Lower lobe of right lung (tissue), 2 donors: ENCODE data around the gene SSH2. TPM values are rescaled to one million over a fixed set of nuclear protein-coding genes. Genes with fewer than 3 reads are reported as not detected.

Experiments used
- ATAC-seq, 2 donors: fragments of 200-7000 bp; cut with Tn5 transposase; one replicate each; pipeline ENCODE4 v1.9.1; 2020 to 2022; ENCODE audit warnings: mild to moderate bottlenecking in 2 of 2, moderate library complexity in 2 of 2
- DNase-seq: peaks from one replicate; pipeline ENCODE4 v3.0.0-alpha.2; 2020
- H3K27ac ChIP-seq: fragments of 200-600 bp; one replicate; pipeline ENCODE4 v1.8.0; 2022
- H3K27me3 ChIP-seq: fragments of 200-600 bp; one replicate; pipeline ENCODE4 v1.8.0; 2022; ENCODE audit warnings: low read depth
- H3K36me3 ChIP-seq: fragments of 200-600 bp; one replicate; pipeline ENCODE4 v1.8.0; 2022; ENCODE audit warnings: mild to moderate bottlenecking
- H3K4me1 ChIP-seq: fragments of 200-600 bp; one replicate; pipeline ENCODE4 v1.8.0; 2022
- H3K4me3 ChIP-seq: fragments of 200-600 bp; one replicate; pipeline ENCODE4 v1.8.0; 2022; ENCODE audit warnings: mild to moderate bottlenecking
- H3K9me3 ChIP-seq: fragments of 200-600 bp; one replicate; pipeline ENCODE4 v1.8.0; 2022
- intact Hi-C: fragments of 100-400 bp; cut with DNase I; formaldehyde crosslinking; loops from one replicate; pipeline ENCODE4 v1.11.0; 2022
- total RNA-seq: library from RNA; stranded (reverse); fragmentation: NEBNext Ultra II Directional; extraction: Animal tissue kit (Norgen Biotek cat#: 25700); gene quantifications from one replicate; pipeline ENCODE4 v1.2.1, GENCODE V29; 2021
- TF ChIP-seq, protein P1 (sequence below): fragments of 200-600 bp; IDR thresholded peaks from one replicate; pipeline ENCODE4 v1.8.0; 2022; ENCODE audit warnings: antibody characterized with exemption, mild to moderate bottlenecking
- donor health status: DM: no; HTN: yes; CAD: no; lungs with severe emphysema.

Gene SSH2
- total RNA-seq, 1 donor from 2014 or later = 105 TPM

DNA sequence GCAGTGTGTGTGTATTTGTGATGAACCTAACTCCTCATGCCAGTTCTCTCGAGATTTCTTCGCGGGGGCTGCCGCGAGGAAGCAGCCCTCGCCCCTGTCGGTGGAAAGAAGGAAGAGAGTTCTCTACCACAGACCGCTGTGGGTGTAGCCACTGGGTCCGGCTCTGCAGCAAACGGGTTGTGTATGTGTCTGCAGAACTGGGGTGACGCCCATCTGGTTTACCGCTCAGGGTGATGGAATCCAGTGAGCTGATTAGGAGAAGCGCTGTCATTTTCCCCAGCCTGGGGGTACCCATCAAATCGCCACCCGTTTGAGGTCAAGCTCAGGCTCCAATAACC lies 315.0 kb downstream of the SSH2 start:
- peak overlapping the region; percentile 69 for H3K27ac ChIP-seq
- peak; percentile 79 for DNase-seq
- intact Hi-C loops = no loop called here

DNA sequence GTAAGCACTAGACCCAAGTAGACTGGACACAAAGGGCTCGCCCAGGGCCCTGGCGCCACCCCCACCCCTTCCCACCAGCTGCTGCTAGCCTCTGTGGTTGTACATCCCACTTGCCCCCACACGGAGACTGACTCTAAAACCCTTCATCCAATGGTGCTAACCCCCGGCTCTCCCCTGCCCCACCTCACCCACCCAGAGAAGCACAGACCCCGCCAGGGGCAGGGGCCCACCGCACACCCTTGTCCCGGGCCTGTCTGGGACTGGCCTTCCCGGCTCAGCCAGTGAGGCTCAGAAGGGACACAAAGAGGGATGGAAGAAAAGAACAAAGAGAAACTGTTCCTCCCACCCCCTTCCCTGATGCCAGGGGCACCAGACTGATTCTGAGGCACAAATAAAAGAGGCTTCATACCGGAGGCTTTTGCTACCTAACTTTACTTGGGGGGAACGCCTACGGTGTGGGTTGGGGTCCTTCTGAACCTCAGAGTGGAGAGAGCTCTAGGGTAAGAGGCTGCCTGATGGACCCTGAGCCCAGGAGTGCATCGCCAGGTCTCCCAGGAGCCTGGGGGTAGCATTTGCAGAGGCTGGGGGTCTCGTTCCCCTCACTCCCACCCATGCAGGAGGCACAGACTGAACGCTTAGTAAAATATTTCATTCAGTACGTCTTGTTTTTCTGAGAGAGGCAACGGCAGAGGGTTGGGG lies 315.5 kb downstream of the SSH2 start:
- no peak for ATAC-seq
- intact Hi-C loops = no loop called here
- H3K4me1 ChIP-seq = peaks cover 57% of the 10 kb centered on the region
- peak overlapping the region; percentile 53 for H3K4me3 ChIP-seq
- no peaks in the 10 kb centered on the region for H3K9me3 ChIP-seq
- DNase-seq = no peak
- no peak overlapping the region for H3K27ac ChIP-seq
- H3K27me3 ChIP-seq = peaks cover 11% of the 10 kb centered on the region
- TF ChIP-seq, protein P1, sequence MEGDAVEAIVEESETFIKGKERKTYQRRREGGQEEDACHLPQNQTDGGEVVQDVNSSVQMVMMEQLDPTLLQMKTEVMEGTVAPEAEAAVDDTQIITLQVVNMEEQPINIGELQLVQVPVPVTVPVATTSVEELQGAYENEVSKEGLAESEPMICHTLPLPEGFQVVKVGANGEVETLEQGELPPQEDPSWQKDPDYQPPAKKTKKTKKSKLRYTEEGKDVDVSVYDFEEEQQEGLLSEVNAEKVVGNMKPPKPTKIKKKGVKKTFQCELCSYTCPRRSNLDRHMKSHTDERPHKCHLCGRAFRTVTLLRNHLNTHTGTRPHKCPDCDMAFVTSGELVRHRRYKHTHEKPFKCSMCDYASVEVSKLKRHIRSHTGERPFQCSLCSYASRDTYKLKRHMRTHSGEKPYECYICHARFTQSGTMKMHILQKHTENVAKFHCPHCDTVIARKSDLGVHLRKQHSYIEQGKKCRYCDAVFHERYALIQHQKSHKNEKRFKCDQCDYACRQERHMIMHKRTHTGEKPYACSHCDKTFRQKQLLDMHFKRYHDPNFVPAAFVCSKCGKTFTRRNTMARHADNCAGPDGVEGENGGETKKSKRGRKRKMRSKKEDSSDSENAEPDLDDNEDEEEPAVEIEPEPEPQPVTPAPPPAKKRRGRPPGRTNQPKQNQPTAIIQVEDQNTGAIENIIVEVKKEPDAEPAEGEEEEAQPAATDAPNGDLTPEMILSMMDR = no peak
- no peaks in the 10 kb centered on the region for H3K36me3 ChIP-seq

More for the DNA sequence above, 315.0 kb downstream of the SSH2 start:
- H3K9me3 ChIP-seq = no peaks in the 10 kb centered on the region
- ATAC-seq = peak in 1 of 2 donors; percentile 14
- peak overlapping the region; percentile 53 for H3K4me3 ChIP-seq
- peaks cover 57% of the 10 kb centered on the region for H3K4me1 ChIP-seq
- H3K36me3 ChIP-seq = no peaks in the 10 kb centered on the region
- TF ChIP-seq, protein P1 = no peak
- peaks cover 11% of the 10 kb centered on the region for H3K27me3 ChIP-seq

DNA sequence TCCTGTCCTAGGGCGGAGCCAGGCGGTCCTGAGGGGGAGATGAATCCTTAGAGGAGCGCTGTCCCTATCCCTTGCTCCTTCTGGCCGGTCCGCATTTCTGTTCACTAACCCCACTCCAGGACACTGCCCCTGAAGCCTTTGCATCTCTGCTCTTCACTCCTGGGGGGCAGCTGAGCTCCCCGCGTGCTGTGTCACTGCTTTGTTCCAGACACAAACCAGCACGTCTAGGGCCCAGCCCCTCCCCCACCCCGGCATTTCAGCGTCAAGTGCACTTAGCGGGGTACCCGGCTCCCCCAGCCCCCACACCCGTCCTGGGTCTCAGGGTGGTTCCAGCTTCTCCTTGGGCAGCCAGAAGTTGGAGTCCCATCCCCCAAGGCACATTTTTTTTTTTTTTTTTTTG lies 316.2 kb downstream of the SSH2 start:
- no peak for DNase-seq
- Histone ChIP-seq H3K4me1 (peaks cover 57% of the 10 kb centered on the region), H3K9me3 (no peaks in the 10 kb centered on the region), H3K27ac (no peak overlapping the region), H3K4me3 (peak overlapping the region; percentile 47), H3K36me3 (no peaks in the 10 kb centered on the region), H3K27me3 (peaks cover 11% of the 10 kb centered on the region)
- no peak for ATAC-seq
- intact Hi-C loops = no loop called here
- TF ChIP-seq, protein P1 = no peak

DNA sequence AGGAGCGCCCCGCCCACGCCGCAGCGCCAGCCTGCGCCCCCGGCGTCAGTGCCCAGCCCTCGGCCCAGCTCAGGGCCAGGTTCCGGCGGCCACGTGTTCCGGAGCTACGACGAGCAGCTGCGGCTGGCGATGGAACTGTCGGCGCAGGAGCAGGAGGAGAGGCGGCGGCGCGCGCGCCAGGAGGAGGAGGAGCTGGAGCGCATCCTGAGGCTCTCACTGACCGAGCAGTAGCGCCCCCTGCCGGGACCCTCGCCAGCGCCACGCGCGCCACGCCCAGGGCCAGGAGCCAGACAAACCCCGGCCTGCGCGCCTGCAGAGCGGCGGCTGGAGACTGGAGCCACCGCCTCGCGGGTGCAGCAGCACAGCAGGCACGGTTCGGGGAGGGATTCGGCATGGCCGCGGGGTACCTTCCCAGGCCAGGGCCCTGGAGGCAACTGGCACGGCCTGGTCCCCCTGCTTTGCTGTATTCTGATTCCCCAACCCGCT lies 316.6 kb downstream of the SSH2 start:
- no peaks in the 10 kb centered on the region for H3K9me3 ChIP-seq
- H3K27me3 ChIP-seq = peaks cover 11% of the 10 kb centered on the region
- no peaks in the 10 kb centered on the region for H3K36me3 ChIP-seq
- H3K4me1 ChIP-seq = peaks cover 55% of the 10 kb centered on the region
- peak; percentile 69 to 82 for ATAC-seq
- peak overlapping the region; percentile 47 for H3K4me3 ChIP-seq
- peak; percentile 95 for DNase-seq
- TF ChIP-seq, protein P1 = peak; percentile 93
- intact Hi-C loops = no loop called here
- H3K27ac ChIP-seq = no peak overlapping the region

DNA sequence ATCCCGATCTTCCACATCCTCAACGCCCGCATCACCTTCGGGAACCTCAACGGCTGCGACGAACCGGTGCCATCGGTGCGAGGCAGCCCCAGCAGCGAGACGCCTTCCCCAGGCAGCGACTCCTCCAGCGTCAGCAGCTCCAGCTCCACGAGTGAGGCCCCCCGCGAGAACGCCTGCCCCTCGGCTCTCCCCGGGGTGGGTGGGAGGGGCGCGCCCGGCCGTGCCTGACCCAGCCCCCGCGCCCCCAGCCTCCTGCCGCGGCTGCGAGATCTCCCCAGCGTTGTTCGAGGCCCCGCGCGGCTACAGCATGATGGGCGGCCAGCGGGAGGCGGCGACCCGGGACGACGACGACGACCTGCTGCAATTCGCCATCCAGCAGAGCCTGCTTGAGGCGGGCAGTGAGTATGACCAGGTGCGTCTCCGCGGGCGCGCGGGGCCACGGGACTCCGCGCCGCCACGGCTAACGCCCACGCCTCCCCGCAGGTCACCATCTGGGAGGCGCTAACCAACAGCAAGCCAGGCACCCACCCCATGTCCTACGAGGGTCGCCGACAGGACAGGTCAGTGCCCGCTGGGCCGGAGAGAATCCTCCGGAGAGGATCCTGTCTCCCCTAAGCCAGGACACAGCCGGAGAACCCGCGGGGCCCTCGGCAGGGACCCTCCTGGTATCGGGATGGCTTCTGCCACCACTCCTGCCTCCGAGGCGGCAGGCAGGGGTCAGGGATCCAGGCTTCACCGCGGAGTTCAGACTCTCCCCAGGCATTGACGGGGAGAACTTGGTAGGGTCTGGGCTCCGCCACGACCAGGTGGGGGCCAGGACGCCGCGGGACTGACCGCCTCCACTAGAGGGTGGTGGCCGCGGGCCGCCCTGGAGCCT lies 317.4 kb downstream of the SSH2 start:
- H3K36me3 ChIP-seq = no peaks in the 10 kb centered on the region
- H3K9me3 ChIP-seq = no peaks in the 10 kb centered on the region
- ATAC-seq = peak in 1 of 2 donors; percentile 0
- H3K27me3 ChIP-seq = peaks cover 11% of the 10 kb centered on the region
- no peak overlapping the region for H3K27ac ChIP-seq
- intact Hi-C loops = no loop called here
- H3K4me3 ChIP-seq = peak overlapping the region; percentile 47
- peaks cover 47% of the 10 kb centered on the region for H3K4me1 ChIP-seq
- no peak for DNase-seq
- TF ChIP-seq, protein P1 = no peak
